Measurements from ENCODE around the gene OLFML3. TPM values are rescaled to one million over a fixed set of nuclear protein-coding genes. Genes with fewer than 3 reads are reported as not detected.

Gene OLFML3
- total and polyA plus RNA-seq, 2 of the 13 experiments (the other 11 are each of a cell fraction or from before 2014, with no cell fraction given), result 2.0 to 5.1 TPM

GRCh38 chr1:114011796-114012195 lies 32.5 kb downstream of the OLFML3 start (continued):
- no peak for TF ChIP-seq ZNF646 (CRISPR knock-in tag; IDR thresholded peaks at IDR 0.05)
- no peak for TF ChIP-seq RFX5 (IDR thresholded peaks at IDR 0.05; ENCODE audit: low read depth, low read length)
- no peak for TF ChIP-seq ZNF704 (CRISPR knock-in tag; IDR thresholded peaks at IDR 0.05; ENCODE audit: borderline replicate concordance)
- TF ChIP-seq AHR (CRISPR knock-in tag; IDR thresholded peaks at IDR 0.05), result no peak
- no peak for TF ChIP-seq HOXA3 (CRISPR knock-in tag; IDR thresholded peaks at IDR 0.05)

GRCh38 chr1:114015075-114015474 lies 35.8 kb downstream of the OLFML3 start:
- ChIA-PET CTCF (ENCODE audit: low intra/inter-chr PET ratio, low total read pairs) (no interaction called here), POLR2A (no interaction called here)
- 3% methylated on average over 2 of the region's 2 CpGs for WGBS (ENCODE audit: low lambda C conversion rate)
- no peak for ATAC-seq
- Histone ChIP-seq H3K4me2 (ENCODE audit: low read depth, low read length) (no peak overlapping the region), H3K27ac (ENCODE audit: extremely low read length, insufficient read depth, low read length) (no peak overlapping the region), H2AFZ (ENCODE audit: low read length) (no peak overlapping the region), H3K9me3 (ENCODE audit: low read length) (no peaks in the 10 kb centered on the region), H3K79me2 (ENCODE audit: insufficient read depth, low read length) (no peaks in the 10 kb centered on the region), H3K4me1 (ENCODE audit: insufficient read depth, low read length) (no peaks in the 10 kb centered on the region), H3K4me3 (replicated peaks in 1 of 3; ENCODE audit: insufficient read depth in 1 of 3, low read depth in 2 of 3, low read length in 3 of 3) (no peak overlapping the region), H4K20me1 (ENCODE audit: insufficient read depth, low read length) (no peaks in the 10 kb centered on the region), H3K36me3 (replicated peaks in 1 of 2; ENCODE audit: control insufficient read depth in 1 of 2, insufficient read depth in 2 of 2, low read length in 2 of 2) (no peaks in the 10 kb centered on the region), H3K27me3 (ENCODE audit: control insufficient read depth in 1 of 2, insufficient read depth in 2 of 2, low read length in 2 of 2) (no peaks in the 10 kb centered on the region; a peak in 1 of 5 replicates), H3K9ac (ENCODE audit: insufficient read depth, low read depth, low read length) (no peak overlapping the region)
- DNase-seq (ENCODE audit: low spot score), result no peak
- no peak for FAIRE-seq
- intact Hi-C loops (cut with micrococcal nuclease; ENCODE audit: unreplicated experiment), result no loop called here
- no TSS peak for BruUV-seq (replicated peaks)
- in situ Hi-C loops (cut with HindIII; ENCODE audit: extremely low pct_ligation_motif_present, low pct_unique_long_range_greater_than_20kb), result no loop called here
- TF ChIP-seq NFE2 (CRISPR knock-in tag; IDR thresholded peaks at IDR 0.05), result no peak
- TF ChIP-seq MAFF (IDR thresholded peaks at IDR 0.05; ENCODE audit: low read depth, low read length), result no peak
- TF ChIP-seq ATAD3A (CRISPR knock-in tag; IDR thresholded peaks at IDR 0.05), result no peak
- no peak for TF ChIP-seq ELF4 (CRISPR knock-in tag; IDR thresholded peaks at IDR 0.05; ENCODE audit: borderline replicate concordance)
- no peak for TF ChIP-seq PITX1 (CRISPR knock-in tag; IDR thresholded peaks at IDR 0.05)
- TF ChIP-seq ZKSCAN8 (CRISPR knock-in tag; IDR thresholded peaks at IDR 0.05; ENCODE audit: borderline replicate concordance), result no peak
- TF ChIP-seq KDM3A (CRISPR knock-in tag; IDR thresholded peaks at IDR 0.05; ENCODE audit: low read depth), result no peak
- TF ChIP-seq FOXP4 (CRISPR knock-in tag; IDR thresholded peaks at IDR 0.05), result no peak
- TF ChIP-seq ZNF331 (CRISPR knock-in tag; IDR thresholded peaks at IDR 0.05), result no peak

All from HepG2 (cell line).